22Rv1 (cell line): Measurements from ENCODE around the gene UBE2C.

ENCODE experiments used
- H3K27ac ChIP-seq: fragments of 450-650 bp; 2 replicates; pipeline ENCODE4 v1.5.1; 2017
- CTCF ChIP-seq: fragments of 450-650 bp; IDR thresholded peaks from 2 replicates; pipeline ENCODE4 v1.5.1; 2017; ENCODE audit warnings: mild to moderate bottlenecking
- ZFX ChIP-seq: fragments of 450-650 bp; IDR thresholded peaks from 2 replicates; pipeline ENCODE4 v1.6.1; 2017; ENCODE audit warnings: antibody characterized with exemption, borderline replicate concordance

Gene UBE2C

DNA sequence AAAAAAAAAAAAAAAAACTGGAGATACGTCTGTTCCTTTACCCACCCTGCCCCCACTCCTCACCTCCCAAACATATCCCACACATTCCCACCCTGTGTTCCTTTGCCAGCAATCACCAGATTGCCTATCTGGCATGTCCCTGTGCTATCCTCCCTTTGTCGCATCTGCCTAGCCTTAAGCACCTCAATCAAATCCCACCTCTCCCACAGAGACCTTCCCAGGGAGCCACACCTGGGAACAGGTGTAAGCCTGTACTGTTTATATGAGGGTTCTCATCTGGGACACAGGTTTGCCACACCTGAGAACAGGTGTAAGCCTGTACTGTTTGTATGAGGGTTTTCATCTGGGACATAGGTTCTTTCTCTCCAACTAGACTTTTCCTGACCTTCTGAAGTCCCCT is 37.5 kb upstream of the UBE2C start:
- no peak overlapping the region for H3K27ac ChIP-seq
- TF ChIP-seq CTCF (no peak), ZFX (no peak)

GRCh38 chr20:45775411-45775810 is 37.0 kb upstream of the UBE2C start:
- no peak for TF ChIP-seq ZFX
- no peak for TF ChIP-seq CTCF

DNA sequence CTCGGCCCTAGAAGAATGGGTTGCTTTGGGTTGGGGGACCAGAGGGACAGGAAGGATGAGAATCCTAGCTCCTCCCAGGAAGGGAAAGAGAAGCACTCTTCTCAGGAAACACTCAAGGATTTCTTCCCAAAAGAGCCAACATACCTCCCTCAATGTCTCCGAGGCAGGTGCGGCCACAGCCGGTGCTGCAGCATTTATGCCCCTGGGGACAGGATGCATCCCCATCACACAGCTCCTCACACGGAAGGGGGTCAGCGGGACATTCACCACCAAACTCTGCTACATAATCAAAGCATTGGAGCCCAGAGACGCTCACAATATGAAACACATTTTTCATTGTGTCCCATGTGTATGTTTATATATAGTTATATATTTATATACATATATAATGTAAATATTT is 35.5 kb upstream of the UBE2C start:
- TF ChIP-seq ZFX (no peak), CTCF (no peak)

More at GRCh38 chr20:45775411-45775810, 37.0 kb upstream of the UBE2C start:
- no peak overlapping the region for H3K27ac ChIP-seq

DNA sequence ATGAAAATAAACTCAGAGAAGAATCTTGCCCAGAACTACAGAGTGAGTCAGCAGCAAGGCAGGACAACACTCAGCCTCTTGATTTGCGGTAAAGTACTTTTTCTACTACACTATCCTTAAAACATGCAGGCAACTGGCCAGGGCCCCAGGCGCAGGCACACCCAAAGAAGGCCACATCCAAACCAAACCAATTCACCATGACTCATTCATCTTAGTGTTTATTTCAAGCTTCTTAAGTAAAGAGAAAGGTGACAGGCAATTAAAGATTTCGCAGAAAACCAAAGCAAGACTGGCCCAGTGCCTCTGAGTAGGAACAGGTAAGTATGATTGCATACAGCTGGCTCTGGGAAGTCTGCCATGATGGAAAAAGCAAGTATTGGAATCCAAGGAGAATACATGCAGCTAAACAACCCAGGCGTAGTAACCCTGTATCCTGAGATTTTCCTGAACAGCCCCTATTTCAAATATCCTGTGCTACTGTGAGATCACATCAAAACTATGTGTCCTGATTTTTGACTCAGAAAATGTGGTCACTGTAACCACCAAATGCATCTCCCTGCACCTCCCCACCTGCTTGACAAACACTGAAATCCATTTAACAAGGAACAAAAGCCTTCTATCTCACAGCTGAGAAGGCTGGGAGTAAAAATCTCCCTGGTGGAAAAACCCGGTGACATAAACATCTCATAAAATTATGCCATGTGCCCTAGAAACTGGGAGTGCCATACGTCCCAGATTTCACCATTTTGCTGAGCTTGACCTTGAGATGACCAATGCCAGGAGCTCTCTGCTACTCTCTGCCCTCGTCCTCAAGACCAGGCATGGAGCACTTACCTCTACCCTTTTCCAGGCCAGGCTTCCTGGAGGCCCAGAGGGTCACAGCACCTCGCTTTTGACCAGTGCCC is 33.2 kb upstream of the UBE2C start:
- peak overlapping the region; percentile 10; the same call in 1 of the 2 replicates for H3K27ac ChIP-seq
- TF ChIP-seq ZFX = no peak
- no peak for TF ChIP-seq CTCF

More for the DNA sequence above, 35.5 kb upstream of the UBE2C start:
- H3K27ac ChIP-seq = no peak overlapping the region

GRCh38 chr20:45780159-45780558 is 32.3 kb upstream of the UBE2C start:
- TF ChIP-seq ZFX (no peak), CTCF (no peak)
- no peak overlapping the region for H3K27ac ChIP-seq

GRCh38 chr20:45781391-45781931 is 31.0 kb upstream of the UBE2C start:
- no peak for TF ChIP-seq CTCF
- TF ChIP-seq ZFX = no peak
- no peak overlapping the region for H3K27ac ChIP-seq

DNA sequence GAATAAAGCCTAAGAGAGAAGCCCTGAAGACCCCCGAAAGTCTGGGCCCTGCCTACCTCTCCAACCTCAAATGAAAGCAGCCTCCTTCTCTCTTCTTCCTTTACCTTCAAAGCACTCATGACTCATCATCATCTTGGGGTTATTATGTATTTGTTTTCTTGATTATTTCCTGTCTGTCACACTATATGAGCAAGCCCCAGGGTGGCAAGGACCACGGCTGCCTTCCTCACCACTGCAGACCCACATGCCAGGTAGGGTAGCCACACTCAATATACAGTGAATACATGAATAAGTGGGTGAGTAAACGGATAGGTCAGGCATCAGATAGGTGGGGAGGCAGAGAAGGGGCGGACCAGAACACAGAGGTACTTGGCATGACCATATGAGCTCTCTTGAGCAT is 29.6 kb upstream of the UBE2C start:
- no peak overlapping the region for H3K27ac ChIP-seq
- TF ChIP-seq CTCF (no peak), ZFX (no peak)
